ENCODE results near the gene DLEC1. TPM values are rescaled to one million over a fixed set of nuclear protein-coding genes. Genes with fewer than 3 reads are reported as not detected.
"Not testable (repeated sequence)": the region's sequence is repeated elsewhere in the genome, so short reads cannot be mapped to it uniquely, and the experiment has no call there.

DLEC1 gene
- total RNA-seq, 2 donors from 2014 or later, result 0.18 to 1.9 TPM

GRCh38 chr3:38153221-38153620 is 114.2 kb downstream of the DLEC1 start:
- Mint-ChIP-seq H3K27ac (no peak overlapping the region), H3K36me3 (no peaks in the 10 kb centered on the region), H3K9me3 (no peaks in the 10 kb centered on the region)
- ATAC-seq (no peak), DNase-seq (ENCODE audit: low spot score in 2 of 2) (no peak)

GRCh38 chr3:38154033-38154494 is 115.1 kb downstream of the DLEC1 start:
- peak in 1 of 2 donors; percentile 51 for ATAC-seq
- no peaks in the 10 kb centered on the region for H3K36me3 Mint-ChIP-seq
- DNase-seq (ENCODE audit: low spot score in 2 of 2), result no peak

GRCh38 chr3:38154625-38155255 is 115.7 kb downstream of the DLEC1 start:
- ATAC-seq (no peak), DNase-seq (ENCODE audit: low spot score in 2 of 2) (no peak)
- Mint-ChIP-seq H3K27ac (no peak overlapping the region), H3K36me3 (no peaks in the 10 kb centered on the region), H3K9me3 (no peaks in the 10 kb centered on the region)

More at GRCh38 chr3:38154033-38154494, 115.1 kb downstream of the DLEC1 start:
- H3K9me3 Mint-ChIP-seq, result no peaks in the 10 kb centered on the region
- no peak overlapping the region for H3K27ac Mint-ChIP-seq

GRCh38 chr3:38155825-38156224 is 116.8 kb downstream of the DLEC1 start:
- Mint-ChIP-seq H3K9me3 (no peaks in the 10 kb centered on the region), H3K36me3 (no peaks in the 10 kb centered on the region), H3K27ac (no peak overlapping the region)
- ATAC-seq, result no peak
- no peak for DNase-seq (ENCODE audit: low spot score in 2 of 2)

- H3K27ac Mint-ChIP-seq, result no peak overlapping the region
- no peaks in the 10 kb centered on the region for H3K36me3 Mint-ChIP-seq
- no peak for ATAC-seq
- no peak for DNase-seq (ENCODE audit: low spot score in 2 of 2)
- H3K9me3 Mint-ChIP-seq, result no peaks in the 10 kb centered on the region
These were observed 118.1 kb downstream of the DLEC1 start for GRCh38 chr3:38157117-38157516.

- H3K9me3 Mint-ChIP-seq, result no peaks in the 10 kb centered on the region
- H3K36me3 Mint-ChIP-seq, result no peaks in the 10 kb centered on the region
- H3K27ac Mint-ChIP-seq, result no peak overlapping the region
- no peak for ATAC-seq
- DNase-seq (ENCODE audit: low spot score in 2 of 2), result no peak
These were observed 118.6 kb downstream of the DLEC1 start for GRCh38 chr3:38157595-38157994.

GRCh38 chr3:38158472-38158871 is 119.5 kb downstream of the DLEC1 start:
- ATAC-seq, result no peak
- DNase-seq (ENCODE audit: low spot score in 2 of 2), result no peak
- H3K9me3 Mint-ChIP-seq, result no peaks in the 10 kb centered on the region
- no peaks in the 10 kb centered on the region for H3K36me3 Mint-ChIP-seq
- no peak overlapping the region for H3K27ac Mint-ChIP-seq

- not testable (repeated sequence) for H3K9me3 Mint-ChIP-seq; DNase-seq (ENCODE audit: low spot score in 2 of 2); H3K36me3 Mint-ChIP-seq; H3K27ac Mint-ChIP-seq; ATAC-seq
These were observed 121.7 kb downstream of the DLEC1 start for GRCh38 chr3:38160704-38161103.

GRCh38 chr3:38163117-38163840 is 124.3 kb downstream of the DLEC1 start:
- Mint-ChIP-seq H3K9me3 (no peaks in the 10 kb centered on the region), H3K27ac (no peak overlapping the region), H3K36me3 (peaks cover 14 to 31% of the 10 kb centered on the region in 2 donors)
- DNase-seq (ENCODE audit: low spot score in 2 of 2) (no peak), ATAC-seq (no peak)

GRCh38 chr3:38163841-38164642 is 125.0 kb downstream of the DLEC1 start:
- Mint-ChIP-seq H3K36me3 (peaks cover 14 to 31% of the 10 kb centered on the region in 2 donors), H3K9me3 (no peaks in the 10 kb centered on the region), H3K27ac (peak overlapping the region; percentile 98 to 99)
- DNase-seq (ENCODE audit: low spot score in 2 of 2) (no peak), ATAC-seq (no peak)

GRCh38 chr3:38164643-38164951 is 125.6 kb downstream of the DLEC1 start:
- H3K36me3 Mint-ChIP-seq, result peaks cover 14 to 31% of the 10 kb centered on the region in 2 donors
- no peaks in the 10 kb centered on the region for H3K9me3 Mint-ChIP-seq
- ATAC-seq (peak; percentile 25 to 31), DNase-seq (ENCODE audit: low spot score in 2 of 2) (no peak)
- peak overlapping the region; percentile 98 to 99 for H3K27ac Mint-ChIP-seq

- peak; percentile 90 to 92 for ATAC-seq
- Mint-ChIP-seq H3K36me3 (peaks cover 14 to 31% of the 10 kb centered on the region in 2 donors), H3K9me3 (no peaks in the 10 kb centered on the region), H3K27ac (peak within 1 kb of the TSS; percentile 98 to 99)
- peak; percentile 93 to 96 for DNase-seq (ENCODE audit: low spot score in 2 of 2)
These were observed 126.1 kb downstream of the DLEC1 start, which contains the start of gene OXSR1 for GRCh38 chr3:38164952-38165721. TSS of gene OXSR1 (plus strand) at chr3:38165537. CDS start at chr3:38165877, 340 bp downstream.

- Mint-ChIP-seq H3K27ac (peak overlapping the region; percentile 98 to 99), H3K9me3 (no peaks in the 10 kb centered on the region), H3K36me3 (peaks cover 14 to 31% of the 10 kb centered on the region in 2 donors)
- DNase-seq (ENCODE audit: low spot score in 2 of 2) (no peak), ATAC-seq (peak in 1 of 2 donors; percentile 1)
These were observed 126.8 kb downstream of the DLEC1 start for GRCh38 chr3:38165722-38166387.

GRCh38 chr3:38167591-38167990 is 128.6 kb downstream of the DLEC1 start:
- DNase-seq (ENCODE audit: low spot score in 2 of 2) (no peak), ATAC-seq (no peak)
- peaks cover 14 to 35% of the 10 kb centered on the region in 2 donors for H3K36me3 Mint-ChIP-seq
- H3K9me3 Mint-ChIP-seq, result no peaks in the 10 kb centered on the region
- no peak overlapping the region for H3K27ac Mint-ChIP-seq

- no peak for ATAC-seq
- H3K27ac Mint-ChIP-seq, result peak overlapping the region in 1 of 2 donors; percentile 70
- no peak for DNase-seq (ENCODE audit: low spot score in 2 of 2)
- H3K36me3 Mint-ChIP-seq, result peaks cover 14 to 35% of the 10 kb centered on the region in 2 donors
- H3K9me3 Mint-ChIP-seq, result no peaks in the 10 kb centered on the region
These were observed 129.4 kb downstream of the DLEC1 start for GRCh38 chr3:38168151-38169026.

Measured in activated naive CD4-positive, alpha-beta T cell treated with anti-CD3 and anti-CD28 coated beads, Interleukin-2, amount 50 U/mL, for 72 hours (primary cell).